ENCODE measurements around the gene SGSM1.
"Not testable (repeated sequence)": the region's sequence is repeated elsewhere in the genome, so short reads cannot be mapped to it uniquely, and the experiment has no call there.

The SGSM1 gene

DNA sequence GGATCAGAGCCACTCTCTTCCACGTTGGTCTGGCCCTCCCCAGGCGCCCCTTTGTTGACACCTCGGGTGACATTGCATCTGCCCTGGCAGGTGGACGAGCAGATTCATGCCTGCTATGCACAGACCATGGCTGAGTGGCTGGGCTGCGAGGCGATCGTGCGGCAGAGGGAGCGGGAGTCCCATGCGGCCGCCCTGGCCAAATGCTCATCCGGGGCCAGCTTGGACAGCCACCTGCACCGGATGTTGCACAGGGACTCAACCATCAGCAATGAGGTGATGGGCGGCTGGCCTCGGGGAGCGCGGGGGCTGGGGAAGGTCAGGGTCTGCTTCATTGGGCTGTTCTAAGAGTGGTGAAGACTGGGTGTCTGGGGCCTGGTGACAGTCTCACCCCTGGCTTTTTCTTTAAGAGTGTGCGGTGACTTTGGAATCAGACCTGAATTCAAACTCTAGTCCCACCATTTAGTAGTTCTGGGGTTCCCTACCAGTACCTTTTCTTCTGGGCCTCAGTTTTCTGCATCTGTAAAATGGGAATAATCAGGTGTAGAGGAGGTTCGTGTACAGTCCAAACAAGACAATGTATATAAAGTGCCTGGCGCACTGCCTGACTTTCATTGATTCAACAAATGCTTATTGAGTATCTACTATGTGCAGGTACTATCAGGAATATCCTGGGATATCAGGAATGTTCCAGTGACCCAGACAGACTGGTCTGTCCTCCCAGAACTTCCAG lies 87.5 kb downstream of the SGSM1 start:
- no peak for DNase-seq (ENCODE audit: low read depth in 3 of 3)

DNA sequence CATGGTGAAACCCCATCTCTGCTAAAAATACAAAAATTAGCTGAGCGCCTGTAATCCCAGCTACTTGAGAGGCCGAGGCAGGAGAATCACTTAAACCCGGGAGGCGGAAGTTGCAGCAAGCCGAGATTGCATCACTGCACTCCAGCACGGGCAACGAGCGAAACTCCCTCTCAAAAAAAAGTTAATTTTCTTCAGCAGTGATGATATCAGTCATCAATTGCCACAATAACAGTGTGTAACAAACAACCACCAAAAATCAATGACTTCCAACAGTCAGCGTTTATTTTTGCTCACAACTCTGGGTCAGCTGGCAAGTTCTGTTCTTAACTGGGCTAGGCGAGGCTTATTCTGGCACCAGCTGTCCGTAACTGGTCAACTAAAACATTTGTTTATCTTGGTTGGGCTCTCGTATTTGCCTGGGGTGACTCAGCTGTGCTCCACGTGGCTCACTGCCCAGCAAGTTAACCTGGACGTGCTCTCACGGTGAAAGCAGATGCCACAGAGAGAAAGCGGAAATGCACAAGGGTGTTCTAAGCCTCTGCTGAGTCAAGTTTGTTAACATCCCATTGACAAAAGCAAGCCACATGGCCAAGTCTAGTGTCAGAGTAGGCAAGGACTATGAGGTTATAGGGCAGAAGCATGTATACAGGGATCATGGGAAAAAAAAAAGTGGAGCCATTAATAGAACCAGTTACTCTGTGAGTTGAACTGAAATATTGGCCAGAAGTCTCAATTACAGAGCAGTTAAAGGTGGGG lies 88.4 kb downstream of the SGSM1 start:
- no peak for DNase-seq (ENCODE audit: low read depth in 3 of 3)

DNA sequence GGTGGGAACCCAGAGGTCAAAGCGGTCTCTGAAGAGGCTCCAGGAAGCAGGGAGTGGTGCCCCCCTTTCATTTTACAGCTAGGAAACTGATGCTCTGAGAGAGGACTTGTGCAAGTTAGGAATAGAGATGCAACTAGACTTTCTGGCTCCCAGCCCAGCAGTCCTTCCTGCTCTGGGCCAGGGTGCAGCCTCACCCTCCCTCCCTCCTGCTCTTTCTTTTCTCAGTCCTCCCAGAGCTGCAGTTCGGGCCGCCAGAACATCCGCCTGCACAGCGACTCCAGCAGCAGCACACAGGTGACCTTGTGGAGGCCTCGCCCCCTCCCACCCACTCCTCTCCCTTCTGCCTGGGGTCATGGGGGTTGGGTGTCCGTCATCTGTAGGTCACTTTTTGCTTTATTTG lies 89.0 kb downstream of the SGSM1 start:
- DNase-seq (ENCODE audit: low read depth in 3 of 3) = no peak

DNA sequence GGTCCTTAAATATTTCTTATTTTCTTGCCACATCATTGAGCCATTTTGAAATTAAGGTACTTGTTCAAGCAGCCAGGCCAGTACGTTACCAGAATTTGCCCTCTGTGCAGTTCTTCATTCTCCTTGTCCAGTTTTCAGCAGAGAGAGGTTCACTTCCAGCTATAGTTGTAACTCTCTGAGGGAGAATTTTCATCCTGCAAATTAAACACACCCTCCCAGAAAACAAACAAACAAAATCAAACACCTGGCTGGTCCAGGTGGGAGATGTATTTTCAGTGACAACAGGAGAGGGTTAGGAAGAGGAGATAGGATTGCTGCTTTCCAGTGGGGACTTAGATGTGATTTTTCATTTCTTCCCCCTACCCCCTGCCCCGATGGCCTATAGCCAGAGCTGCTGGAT lies 95.4 kb downstream of the SGSM1 start:
- DNase-seq (ENCODE audit: low read depth in 3 of 3) = no peak

DNA sequence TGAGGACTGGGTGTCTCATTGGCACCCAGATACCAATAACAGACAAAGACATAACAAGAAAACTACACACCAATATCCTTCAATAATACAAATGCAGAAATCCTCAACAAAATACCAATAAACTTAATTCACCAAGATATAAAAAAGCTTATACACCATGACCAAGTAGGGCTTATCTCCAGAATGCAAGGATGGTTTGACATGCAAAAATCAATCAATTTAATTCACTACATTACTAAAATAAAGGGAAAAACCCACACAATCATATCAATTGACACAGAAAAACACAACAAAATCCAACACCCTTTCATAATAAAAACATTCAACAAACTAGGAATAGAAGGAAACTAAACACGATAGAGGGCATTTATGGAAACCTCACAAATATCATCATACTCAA lies 99.9 kb downstream of the SGSM1 start:
- DNase-seq (ENCODE audit: low read depth in 3 of 3) = no peak

DNA sequence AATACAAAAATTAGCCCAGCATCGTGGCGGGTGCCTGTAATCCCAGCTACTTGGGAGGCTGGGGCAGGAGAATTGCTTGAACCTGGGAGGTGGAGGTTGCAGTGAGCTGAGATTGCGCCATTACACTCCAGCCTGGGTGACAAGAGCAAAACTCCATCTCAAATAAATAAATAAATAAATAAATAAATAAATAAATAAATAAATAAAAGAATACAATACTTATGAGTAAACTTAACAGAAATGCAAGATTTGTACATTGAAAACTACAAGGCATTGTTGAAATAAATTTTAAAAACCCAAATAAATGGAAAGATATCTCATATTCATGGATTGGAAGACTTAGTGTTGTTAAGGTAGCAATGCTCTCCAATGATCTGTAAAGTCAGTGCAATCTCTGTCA lies 101.1 kb downstream of the SGSM1 start:
- DNase-seq (ENCODE audit: low read depth in 3 of 3) = not testable (repeated sequence)

DNA sequence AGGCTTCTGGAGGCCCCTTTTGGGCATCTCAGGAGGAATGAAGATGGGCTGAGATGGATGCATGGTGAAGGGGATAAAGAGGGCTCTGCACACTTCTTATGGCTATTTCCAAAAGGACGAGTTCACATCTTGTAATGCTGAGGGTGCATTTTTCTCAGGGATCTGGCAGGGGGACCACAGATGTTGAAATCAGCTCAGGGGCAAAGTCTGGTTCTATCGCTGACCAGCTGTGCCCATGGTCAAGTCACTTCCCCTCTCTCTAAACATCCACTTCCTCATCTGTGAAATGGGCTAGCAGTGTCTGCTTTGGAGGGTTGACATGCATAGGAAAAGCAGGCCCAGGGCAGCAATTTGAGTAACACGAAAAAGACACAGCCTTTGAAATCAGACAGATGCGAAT lies 114.0 kb downstream of the SGSM1 start:
- no peak for DNase-seq (ENCODE audit: low read depth in 3 of 3)

DNA sequence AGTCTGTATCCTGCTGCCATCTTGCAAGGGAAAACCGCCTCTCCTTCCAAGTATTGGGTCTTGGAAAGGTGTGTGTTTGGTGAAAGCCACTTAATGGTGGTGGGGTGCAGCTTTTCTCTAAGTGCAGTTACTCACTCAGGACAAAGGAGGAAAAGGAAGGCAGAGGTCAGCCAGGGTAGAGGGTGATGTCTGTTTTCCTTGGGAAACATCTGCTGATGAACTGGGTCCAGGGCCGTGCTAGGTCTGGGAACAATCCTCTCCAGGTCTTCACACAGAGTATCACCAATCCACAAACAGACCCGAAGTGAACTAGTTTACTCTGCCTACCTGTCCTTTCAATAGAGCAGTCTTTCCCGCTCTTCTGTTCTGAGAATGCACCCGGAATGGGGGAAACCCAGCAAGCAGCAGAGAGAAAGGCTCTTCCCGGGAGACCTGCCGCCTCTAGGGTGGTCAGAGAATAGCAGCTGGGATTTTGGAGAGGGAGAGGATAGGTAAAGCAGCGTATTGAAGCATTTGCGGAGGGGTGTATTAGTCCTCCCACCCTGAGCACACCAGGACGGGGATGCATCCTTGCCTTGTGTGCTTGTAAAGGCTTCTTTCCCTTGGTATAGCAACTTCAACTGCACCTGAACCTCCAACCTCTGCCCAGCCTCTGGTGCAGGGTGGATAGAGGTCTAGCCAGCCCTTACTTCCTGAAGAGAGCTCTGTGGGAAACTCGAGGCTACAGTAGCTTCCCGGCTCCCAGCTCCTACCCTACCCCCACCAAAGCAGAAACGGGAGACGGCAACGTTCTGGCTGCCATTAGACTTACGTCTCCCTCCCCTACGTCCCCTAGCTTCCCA lies 119.8 kb downstream of the SGSM1 start:
- DNase-seq (ENCODE audit: low read depth in 3 of 3) = no peak

DNA sequence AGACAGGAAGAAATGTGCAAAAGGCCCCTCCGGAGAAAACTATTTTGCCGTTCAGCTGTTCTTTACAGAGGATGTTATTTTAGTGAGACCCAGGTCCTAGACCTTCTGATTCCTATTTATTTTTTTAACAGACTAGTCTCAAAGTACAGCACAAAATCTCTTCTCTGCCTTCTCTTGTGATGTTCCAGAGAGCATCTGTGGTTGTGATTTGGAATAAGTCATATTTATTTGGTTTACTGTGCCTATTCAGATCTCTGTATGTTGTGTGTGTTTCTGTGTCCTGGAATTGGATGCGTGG lies 120.4 kb downstream of the SGSM1 start:
- DNase-seq (ENCODE audit: low read depth in 3 of 3) = no peak

DNA sequence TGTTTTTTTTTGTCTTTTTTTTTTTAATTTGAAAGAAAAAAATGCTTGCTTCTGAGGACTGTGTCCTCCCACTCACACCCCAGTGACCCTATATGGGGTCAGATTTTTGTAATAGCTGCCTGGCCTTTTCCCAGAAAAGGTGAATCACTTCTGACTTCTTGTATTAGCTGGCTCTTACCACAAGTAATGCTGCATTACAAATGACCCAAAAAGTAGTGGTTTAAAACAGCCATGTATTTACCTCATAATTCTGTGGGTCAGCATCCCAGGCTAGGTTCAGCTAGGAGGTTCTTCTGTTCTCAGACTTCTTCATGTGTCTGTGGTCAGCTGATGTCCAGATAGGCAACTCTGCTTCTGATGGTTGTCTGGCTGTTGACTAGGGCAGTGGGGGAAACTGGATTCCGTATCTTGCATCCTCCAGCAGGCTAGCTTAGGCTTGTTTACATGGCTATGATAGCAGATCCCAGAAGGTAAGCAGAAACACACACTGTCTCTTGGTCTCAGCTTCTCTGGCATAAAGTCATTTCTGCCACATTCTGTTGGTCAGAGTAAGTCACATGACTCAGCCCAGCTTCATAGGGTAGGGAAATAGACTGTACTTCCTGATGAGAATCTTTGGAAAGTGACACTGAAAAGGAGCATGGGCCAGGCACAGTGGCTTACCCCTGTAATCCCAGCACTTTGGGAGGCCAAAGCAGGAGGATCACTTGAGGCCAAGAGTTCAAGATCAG lies 121.0 kb downstream of the SGSM1 start:
- DNase-seq (ENCODE audit: low read depth in 3 of 3) = no peak

DNA sequence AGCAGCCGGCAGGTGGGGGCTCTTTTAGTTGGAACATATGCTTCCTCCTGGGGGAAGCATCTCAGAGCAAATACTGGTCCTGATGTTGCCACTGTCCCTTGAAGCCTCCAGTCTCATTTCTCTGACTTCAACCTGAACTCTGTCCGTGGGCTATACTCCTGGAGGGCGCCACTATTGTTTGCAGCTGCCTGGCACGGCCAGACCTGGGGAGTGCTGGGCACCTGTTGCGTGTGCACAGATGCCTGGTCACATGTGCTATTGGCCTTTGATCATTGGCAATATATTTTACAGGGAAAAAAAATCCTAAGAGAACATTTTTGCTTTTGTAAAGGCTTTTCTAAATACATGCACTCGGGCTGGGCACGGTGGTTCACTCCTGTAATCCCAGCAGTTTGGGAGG lies 122.3 kb downstream of the SGSM1 start:
- DNase-seq (ENCODE audit: low read depth in 3 of 3) = no peak

DNA sequence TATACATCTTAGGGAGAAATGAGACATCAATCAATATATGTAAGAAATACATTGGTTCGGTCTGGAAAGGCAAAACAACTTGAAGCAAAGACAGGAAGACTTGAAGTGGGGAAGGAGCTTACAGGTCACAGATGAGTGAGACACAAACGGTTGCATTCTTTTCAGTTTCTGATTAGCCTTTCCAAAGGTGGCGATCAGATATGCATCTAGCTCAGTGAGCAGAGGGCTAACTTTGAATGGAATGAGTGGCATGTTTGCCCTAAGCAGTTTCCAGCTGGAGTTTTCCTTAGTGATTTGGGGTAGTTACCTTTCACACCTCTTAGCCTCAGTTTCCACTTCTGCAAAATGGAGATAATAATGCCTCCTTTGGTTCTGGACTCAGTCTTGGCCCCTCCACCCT lies 124.7 kb downstream of the SGSM1 start:
- DNase-seq (ENCODE audit: low read depth in 3 of 3) = no peak

DNA sequence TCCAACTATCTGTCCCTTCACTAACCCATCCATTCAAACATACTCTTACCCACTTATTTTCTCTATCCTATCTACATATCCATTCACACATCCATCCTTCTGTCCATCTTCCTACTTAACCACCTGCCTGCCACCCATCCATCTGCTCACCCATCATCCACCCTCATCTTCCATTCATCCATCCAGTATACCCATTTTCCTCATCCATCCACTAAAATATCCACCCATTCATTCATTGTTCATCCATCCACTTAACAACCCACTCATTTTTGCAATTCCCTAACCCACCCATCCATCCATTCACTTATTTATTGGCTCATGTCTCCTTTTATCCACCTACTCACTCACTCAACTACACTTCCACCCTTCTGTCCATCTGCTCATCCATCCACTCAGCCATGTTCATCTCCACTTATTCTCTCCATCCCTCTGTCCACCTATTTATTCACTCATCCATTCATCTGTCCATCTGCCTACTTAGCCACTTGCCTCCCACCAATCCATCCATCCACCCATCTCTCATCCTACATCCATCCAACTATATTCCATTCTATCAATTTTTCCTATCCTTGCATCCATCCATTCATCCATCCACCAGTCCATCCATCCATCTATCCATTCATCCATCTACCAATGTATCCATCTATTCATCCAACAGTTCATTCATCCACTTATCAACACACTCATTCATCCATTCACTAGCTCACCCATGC lies 129.9 kb downstream of the SGSM1 start:
- no peak for DNase-seq (ENCODE audit: low read depth in 3 of 3)

DNA sequence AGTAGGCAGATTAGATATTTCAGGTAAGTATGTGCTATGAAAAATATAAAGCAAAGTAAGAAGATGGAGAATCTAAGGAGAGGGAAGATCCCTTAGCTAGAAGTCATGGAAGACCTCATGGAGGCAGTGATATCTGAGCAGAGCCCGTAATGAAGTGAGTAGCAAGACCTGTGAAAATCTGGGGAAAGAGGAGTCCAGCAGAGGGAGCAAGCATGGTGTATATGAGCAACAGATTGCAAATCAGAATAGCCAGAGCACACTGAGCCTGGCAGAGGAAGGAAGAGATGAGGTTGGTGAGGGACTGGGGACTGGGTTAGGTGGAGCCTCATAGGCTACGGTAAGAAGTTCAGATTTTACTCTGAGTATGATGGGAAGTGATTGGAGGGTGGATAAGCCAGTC lies 131.1 kb downstream of the SGSM1 start:
- no peak for DNase-seq (ENCODE audit: low read depth in 3 of 3)

DNA sequence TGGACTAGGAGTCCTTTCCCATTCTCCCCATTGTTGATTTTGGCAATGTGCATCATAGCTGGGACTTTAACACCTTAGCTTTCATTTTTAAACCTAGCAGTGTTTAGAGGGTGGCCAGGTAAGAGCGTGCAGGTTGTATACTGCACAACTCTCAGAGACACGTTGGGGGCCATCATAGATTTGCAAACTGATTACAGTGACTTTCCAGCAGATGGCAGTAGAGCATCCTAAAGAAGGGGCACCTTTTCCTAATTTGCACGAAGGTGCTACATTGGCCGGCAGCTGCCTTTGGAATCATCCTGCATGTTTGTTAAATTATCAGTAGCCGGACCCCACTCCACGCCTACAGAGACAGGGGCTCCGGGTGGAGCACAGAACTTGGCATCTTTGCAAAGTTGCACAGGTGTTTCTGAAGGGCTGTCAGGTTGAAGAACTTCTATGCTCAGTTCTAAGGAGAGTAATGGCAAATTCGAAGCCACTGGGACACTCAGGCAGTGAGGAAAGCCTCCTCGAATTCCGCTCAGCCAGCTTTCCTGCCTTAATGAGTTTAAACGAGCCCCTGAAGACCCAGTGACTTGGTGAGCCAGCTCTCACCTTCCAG lies 132.8 kb downstream of the SGSM1 start:
- peak in 1 of 3 experiments; percentile 4 for DNase-seq (ENCODE audit: low read depth in 3 of 3)

DNA sequence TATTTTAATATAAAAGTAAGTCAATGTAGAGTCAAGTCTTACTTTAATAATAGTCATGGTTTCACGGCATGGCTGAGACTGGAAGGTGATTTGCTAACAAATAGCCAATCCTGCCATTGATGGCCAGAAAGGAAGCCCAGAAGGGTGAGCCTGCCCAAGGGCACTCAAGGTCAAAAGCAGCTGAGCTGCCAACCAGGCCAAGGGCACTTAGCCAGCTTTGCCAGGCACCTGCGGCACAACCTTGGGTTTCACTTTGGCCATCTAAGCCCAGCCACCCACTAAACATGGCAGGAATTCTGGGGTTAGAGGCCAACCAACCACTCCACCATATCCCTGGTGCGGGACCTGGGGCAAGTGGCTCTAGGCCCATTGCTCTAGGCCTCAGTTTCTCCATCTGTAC lies 136.3 kb downstream of the SGSM1 start:
- no peak for DNase-seq (ENCODE audit: low read depth in 3 of 3)

DNA sequence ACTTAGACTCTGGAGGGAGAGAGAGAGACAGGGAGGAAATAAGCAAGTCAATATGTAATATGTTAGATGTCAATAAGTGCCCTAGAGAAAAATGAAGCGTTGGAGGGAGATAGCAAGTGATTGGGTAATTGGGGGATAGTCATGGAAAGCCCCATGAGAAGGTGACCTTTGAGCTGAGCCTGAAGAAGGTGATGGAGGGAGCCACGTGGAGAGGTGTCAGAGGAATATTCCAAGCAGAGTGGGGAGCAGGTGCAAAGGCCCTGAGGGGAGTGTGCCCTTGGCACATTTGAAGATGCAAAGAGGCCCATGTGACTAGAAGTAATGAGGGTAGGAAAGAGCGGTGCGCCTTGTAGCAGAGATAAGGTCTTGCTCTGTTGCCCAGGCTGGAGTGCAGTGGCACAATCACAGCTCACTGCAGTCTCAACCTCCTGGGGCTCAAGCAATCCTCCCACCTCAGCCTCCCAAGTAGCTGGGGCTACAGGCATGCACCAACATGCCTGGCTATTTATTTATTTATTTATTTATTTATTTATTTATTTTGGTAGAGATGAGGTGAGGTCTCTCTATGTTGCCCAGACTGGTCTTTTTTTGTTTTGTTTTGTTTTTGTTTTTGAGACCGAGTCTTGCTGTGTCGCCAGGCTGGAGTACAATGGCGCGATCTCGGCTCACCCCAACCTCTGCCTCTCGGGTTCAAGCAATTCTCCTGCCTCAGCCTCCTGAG lies 138.4 kb downstream of the SGSM1 start:
- no peak for DNase-seq (ENCODE audit: low read depth in 3 of 3)

DNA sequence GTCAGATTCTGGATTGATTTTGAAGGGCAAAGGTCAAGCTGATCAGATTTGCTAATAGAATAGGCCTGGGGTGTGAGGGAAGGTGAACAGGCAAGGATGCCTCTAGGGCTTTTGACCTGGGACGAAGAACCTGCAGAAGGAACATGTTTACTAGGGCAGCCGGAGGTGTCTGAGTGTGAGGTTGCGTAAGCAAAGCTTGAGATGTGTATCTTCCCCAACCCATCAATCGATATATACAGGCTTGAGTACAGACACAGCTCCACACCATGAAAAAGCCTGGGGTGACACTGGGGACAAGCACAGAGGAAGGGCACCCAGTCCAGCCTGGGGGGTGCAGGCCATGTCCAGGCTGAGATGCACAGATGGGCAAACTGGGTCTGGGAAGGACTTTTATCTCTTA lies 139.4 kb downstream of the SGSM1 start:
- DNase-seq (ENCODE audit: low read depth in 3 of 3) = no peak

DNA sequence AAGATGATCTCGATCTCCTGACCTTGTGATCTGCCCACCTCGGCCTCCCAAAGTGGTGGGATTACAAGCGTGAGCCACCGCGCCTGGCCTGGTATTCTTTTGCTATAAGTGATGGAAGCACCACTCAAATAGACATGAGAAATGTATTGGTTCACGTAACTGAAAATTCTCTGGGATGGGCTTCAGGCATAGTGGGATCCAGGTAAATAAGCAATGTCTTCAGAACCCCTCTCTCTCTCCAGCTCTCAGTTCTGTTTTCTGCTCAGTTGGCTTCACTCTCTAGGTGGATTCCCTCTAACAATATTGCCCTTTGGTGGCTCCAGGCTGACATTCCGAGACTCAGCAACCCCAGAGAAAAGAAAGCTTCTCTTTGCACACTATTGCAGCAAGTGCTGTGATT lies 141.4 kb downstream of the SGSM1 start:
- no peak for DNase-seq (ENCODE audit: low read depth in 3 of 3)

DNA sequence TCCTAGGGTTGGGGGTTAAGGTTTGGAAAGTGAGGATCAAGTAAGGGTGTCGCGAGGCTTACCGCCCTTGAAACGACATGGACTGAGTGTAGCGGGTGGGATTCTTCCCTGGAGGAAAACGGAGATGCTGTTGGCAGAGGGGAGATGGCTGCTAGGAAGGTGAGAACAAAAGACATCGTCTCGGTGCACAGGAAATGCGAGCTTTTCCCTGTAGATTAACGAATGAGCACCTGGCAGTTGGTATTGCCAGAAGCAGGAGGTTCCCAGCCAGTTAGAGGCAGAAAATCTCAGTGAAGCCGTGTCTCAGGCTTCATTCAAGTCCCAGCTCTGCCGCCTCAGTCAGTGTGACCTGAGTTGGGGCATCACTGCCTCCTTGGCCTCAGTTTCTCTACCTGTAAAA lies 141.9 kb downstream of the SGSM1 start:
- DNase-seq (ENCODE audit: low read depth in 3 of 3) = no peak

Data from stimulated activated CD4-positive, alpha-beta T cell treated with anti-CD3 and anti-CD28 coated beads, TNF-alpha, amount 100 ng/mL, for 4 hours (primary cell).